ENCODE measurements around the gene MAN2A2. TPM values are rescaled to one million over a fixed set of nuclear protein-coding genes. Genes with fewer than 3 reads are reported as not detected.
"Not testable (repeated sequence)": the region's sequence is repeated elsewhere in the genome, so short reads cannot be mapped to it uniquely, and the experiment has no call there.

Gene MAN2A2
- total RNA-seq, 1 donor from 2014 or later, result 78.0 TPM

DNA sequence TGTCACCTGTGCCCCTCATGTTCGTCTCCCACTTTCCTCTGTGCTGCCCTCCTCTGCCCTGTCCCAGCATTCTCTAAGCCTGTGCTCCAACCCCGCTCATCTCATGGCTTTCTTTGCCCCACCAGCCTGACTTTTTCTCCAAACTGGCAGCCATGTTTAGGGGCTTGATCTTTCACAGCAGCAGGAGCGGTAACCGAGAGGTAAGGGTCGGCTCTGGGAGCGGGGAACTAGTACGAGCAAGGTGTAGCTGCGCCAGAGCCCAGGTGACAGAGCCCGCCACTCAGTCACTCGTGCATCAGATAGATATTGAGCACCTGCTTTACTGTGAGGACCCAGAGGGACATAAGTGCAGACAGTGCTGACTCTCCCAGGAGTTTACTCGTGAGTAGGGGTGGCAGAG is 13.4 kb downstream of the MAN2A2 start:
- Mint-ChIP-seq H3K27me3 (ENCODE audit: low read depth) (no peaks in the 10 kb centered on the region), H3K9me3 (no peaks in the 10 kb centered on the region), H3K4me3 (no peak overlapping the region), H3K4me1 (no peaks in the 10 kb centered on the region), H3K27ac (ENCODE audit: unreplicated experiment) (no peak overlapping the region), H3K36me3 (ENCODE audit: low read depth) (peaks cover 6% of the 10 kb centered on the region)
- TF ChIP-seq CTCF (conservative IDR thresholded peaks at IDR 0.05), result no peak
- no peak for DNase-seq (ENCODE audit: low read depth, low spot score)

DNA sequence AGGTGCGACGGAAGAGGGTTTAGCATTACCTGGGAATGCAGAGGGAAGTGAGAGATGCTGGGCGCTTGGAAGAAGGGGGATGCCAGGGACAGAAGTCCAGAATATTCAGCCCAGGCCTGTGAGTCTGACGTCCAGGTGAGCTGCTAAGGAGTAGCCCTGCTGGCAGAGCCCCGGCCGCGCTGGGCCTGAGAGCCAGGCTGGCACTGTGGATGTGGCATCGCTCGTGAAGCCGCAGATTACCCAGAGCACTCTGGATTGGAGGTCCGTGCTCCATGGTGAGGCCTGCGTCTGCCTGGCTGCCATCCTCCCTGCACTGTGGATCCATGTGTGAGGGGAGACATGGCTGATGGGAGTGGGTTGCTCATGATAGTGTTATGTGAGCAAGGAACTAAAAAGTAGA is 14.5 kb downstream of the MAN2A2 start:
- Mint-ChIP-seq H3K4me3 (no peak overlapping the region), H3K4me1 (no peaks in the 10 kb centered on the region), H3K9me3 (no peaks in the 10 kb centered on the region), H3K27me3 (ENCODE audit: low read depth) (no peaks in the 10 kb centered on the region), H3K36me3 (ENCODE audit: low read depth) (peaks cover 6% of the 10 kb centered on the region), H3K27ac (ENCODE audit: unreplicated experiment) (no peak overlapping the region)
- TF ChIP-seq CTCF (conservative IDR thresholded peaks at IDR 0.05), result no peak
- no peak for DNase-seq (ENCODE audit: low read depth, low spot score)

DNA sequence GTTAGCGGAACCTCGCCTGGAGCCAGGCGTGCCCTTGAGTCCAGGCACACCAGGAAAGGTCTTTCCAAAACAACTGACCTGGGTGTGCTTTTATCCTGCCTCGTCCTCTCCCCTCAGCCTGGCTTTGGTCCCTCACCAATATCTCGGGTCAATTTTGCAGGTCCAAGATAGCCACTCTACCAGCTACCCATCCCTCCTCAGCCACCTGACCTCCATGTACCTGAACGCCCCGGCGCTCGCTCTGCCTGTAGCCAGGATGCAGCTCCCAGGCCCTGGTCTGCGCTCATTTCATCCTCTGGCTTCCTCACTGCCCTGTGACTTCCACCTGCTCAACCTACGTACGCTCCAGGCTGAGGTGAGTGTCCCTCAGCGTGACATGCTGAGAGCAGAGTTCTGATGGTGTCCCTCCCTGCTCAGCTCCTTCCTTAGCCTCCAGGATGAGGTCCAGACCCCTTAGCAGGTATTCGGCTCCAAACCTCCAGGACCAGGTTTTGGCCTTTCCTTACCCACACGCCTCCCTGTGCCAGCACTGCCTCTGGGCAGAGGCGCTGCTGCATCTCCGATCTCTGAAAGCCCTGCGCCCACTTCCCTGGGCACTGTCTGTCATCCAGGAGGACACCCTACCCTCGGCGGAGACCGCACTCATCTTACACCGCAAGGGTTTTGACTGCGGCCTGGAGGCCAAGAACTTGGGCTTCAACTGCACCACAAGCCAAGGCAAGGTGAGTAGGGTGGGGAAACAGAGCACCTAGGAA is 15.1 kb downstream of the MAN2A2 start:
- Mint-ChIP-seq H3K36me3 (ENCODE audit: low read depth) (peaks cover 6% of the 10 kb centered on the region), H3K4me3 (no peak overlapping the region), H3K27me3 (ENCODE audit: low read depth) (no peaks in the 10 kb centered on the region), H3K27ac (ENCODE audit: unreplicated experiment) (no peak overlapping the region), H3K9me3 (no peaks in the 10 kb centered on the region), H3K4me1 (no peaks in the 10 kb centered on the region)
- no peak for TF ChIP-seq CTCF (conservative IDR thresholded peaks at IDR 0.05)
- no peak for DNase-seq (ENCODE audit: low read depth, low spot score)

DNA sequence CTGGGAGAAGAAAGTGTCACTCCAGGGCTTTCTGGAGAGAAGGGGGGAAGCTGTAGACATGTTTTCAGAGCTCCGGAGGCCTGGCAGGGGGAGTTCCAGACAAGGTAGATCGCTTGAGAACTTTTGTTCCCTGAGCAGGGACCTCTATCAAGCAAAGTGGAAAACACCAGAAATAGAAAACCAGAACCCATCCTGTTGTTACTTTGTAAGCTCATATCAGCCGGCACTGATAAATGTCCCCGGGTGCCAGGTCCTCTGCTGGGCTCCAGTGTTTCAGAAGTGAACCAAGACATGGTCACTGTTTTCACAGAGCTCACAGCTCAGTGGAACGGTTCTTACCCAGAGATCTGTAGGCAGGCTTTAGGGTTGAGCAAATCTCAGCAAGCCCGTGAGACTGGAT is 15.7 kb downstream of the MAN2A2 start:
- Mint-ChIP-seq H3K27ac (ENCODE audit: unreplicated experiment) (no peak overlapping the region), H3K36me3 (ENCODE audit: low read depth) (peaks cover 6% of the 10 kb centered on the region), H3K27me3 (ENCODE audit: low read depth) (no peaks in the 10 kb centered on the region), H3K4me3 (no peak overlapping the region), H3K9me3 (no peaks in the 10 kb centered on the region), H3K4me1 (no peaks in the 10 kb centered on the region)
- no peak for TF ChIP-seq CTCF (conservative IDR thresholded peaks at IDR 0.05)
- no peak for DNase-seq (ENCODE audit: low read depth, low spot score)

DNA sequence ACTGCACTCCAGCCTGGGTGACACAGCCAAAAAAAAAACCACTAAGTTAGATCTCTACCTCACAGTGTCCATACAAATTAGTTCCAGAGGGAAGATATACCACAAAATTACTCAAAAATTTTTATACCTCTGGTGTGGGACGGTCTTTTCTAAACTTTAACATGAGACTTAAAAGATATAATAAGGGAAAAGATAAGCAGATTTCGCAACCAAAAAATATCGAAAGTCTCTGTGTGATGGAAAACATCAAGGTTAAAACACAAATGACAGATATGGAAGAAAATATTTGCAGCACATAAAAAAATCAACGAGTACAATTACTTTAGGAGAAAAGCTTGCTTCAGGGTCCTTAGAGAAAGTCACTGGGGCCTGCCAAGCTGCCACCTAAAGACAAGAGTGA is 18.8 kb downstream of the MAN2A2 start:
- Mint-ChIP-seq H3K27ac (ENCODE audit: unreplicated experiment) (no peak overlapping the region), H3K4me3 (no peak overlapping the region), H3K27me3 (ENCODE audit: low read depth) (no peaks in the 10 kb centered on the region), H3K4me1 (no peaks in the 10 kb centered on the region), H3K9me3 (no peaks in the 10 kb centered on the region), H3K36me3 (ENCODE audit: low read depth) (peaks cover 4% of the 10 kb centered on the region)
- TF ChIP-seq CTCF (conservative IDR thresholded peaks at IDR 0.05), result no peak
- DNase-seq (ENCODE audit: low read depth, low spot score), result no peak

DNA sequence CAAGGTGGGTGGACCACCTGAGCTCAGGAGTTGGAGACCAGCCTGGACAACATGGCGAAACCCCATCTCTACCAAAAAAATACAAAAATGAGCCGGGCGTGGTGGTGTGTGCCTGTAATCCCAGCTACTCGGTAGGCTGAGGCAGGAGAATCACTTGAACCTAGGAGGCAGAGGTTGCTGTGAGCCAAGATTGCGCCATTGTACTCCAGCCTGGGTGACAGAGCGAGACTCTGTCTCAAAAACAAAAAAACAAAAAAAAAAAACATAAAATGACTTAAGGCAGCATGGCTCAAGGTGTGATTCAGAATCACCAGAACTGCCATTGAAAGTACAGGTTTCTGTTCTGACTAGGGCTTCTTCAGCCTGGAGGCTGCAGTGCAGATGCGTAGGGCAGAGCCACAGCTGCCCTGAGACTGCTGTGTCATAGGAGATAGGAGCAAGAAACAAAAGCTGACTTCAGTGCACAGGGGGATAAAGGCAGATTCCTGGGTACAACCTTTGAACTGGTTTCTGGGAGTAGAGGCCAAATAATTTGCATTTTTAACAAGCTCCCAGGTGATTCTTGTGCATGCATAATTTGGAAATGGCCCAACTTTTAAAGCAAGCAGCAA is 19.7 kb downstream of the MAN2A2 start:
- not testable (repeated sequence) for H3K36me3 Mint-ChIP-seq (ENCODE audit: low read depth); H3K4me3 Mint-ChIP-seq; DNase-seq (ENCODE audit: low read depth, low spot score); H3K27me3 Mint-ChIP-seq (ENCODE audit: low read depth); H3K9me3 Mint-ChIP-seq; H3K27ac Mint-ChIP-seq (ENCODE audit: unreplicated experiment); H3K4me1 Mint-ChIP-seq

All from neural crest cell (in vitro differentiated cells).